ENCODE data around the gene WDTC1.
A peak's percentile ranks its signal among the peaks of the same experiment; 100 is the strongest.
"Not testable (repeated sequence)": the region's sequence is repeated elsewhere in the genome, so short reads cannot be mapped to it uniquely, and the experiment has no call there.

WDTC1 gene

DNA sequence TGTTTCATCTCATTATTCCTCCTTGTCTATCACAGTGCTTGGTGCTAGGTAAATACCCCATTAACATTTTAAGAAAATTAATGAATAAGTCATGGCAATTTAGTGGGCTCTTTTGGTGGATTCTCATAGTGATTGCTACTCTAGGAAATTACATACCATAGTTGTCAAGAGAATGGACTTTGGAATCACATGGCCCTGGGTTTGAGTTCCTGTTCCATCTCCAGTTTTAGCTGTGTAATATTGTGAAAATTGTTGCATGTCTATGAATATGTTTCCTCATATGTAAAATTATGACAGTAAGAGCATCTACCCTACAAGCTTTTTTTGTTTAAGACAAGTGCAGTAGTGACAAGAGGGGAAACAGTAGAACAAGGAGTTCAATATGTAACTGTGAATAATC is 20.7 kb downstream of the WDTC1 start:
- DNase-seq, result no peak

GRCh38 chr1:27257155-27257554 is 22.7 kb downstream of the WDTC1 start:
- DNase-seq, result no peak

GRCh38 chr1:27258598-27258997 is 24.2 kb downstream of the WDTC1 start:
- DNase-seq, result no peak

GRCh38 chr1:27267153-27267552 is 32.7 kb downstream of the WDTC1 start:
- DNase-seq, result no peak

- no peak for DNase-seq
Measured at GRCh38 chr1:27269276-27269675, 34.8 kb downstream of the WDTC1 start.

- DNase-seq, result no peak
Measured at GRCh38 chr1:27274204-27274603, 39.8 kb downstream of the WDTC1 start.

DNA sequence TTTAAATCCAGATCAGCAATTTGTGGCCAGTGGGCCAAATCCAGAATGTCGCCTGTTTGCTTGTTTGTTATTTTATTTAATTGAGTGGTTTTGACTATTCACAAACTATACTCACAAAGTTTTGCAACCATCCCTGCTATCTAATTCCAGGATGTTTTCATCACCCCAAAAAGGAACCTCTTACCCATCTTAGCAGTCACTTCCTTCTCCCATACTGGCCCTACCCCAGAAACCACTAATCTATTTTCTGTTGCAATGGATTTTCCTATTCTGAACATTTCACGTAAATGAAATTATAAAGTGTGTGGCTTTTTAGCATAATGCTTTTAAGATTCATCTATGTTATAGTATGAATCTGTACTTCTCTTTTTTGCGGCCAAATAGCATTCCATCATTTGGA is 41.3 kb downstream of the WDTC1 start:
- no peak for DNase-seq

- peak; percentile 81 for DNase-seq
Measured at GRCh38 chr1:27284425-27285273, 50.2 kb downstream of the WDTC1 start.

GRCh38 chr1:27285274-27285660 is 50.8 kb downstream of the WDTC1 start:
- no peak for DNase-seq

- not testable (repeated sequence) for DNase-seq
Measured at GRCh38 chr1:27285821-27286220, 51.4 kb downstream of the WDTC1 start.

- not testable (repeated sequence) for DNase-seq
Measured at GRCh38 chr1:27289125-27289524, 54.7 kb downstream of the WDTC1 start.

GRCh38 chr1:27290581-27290980 is 56.1 kb downstream of the WDTC1 start:
- no peak for DNase-seq

DNA sequence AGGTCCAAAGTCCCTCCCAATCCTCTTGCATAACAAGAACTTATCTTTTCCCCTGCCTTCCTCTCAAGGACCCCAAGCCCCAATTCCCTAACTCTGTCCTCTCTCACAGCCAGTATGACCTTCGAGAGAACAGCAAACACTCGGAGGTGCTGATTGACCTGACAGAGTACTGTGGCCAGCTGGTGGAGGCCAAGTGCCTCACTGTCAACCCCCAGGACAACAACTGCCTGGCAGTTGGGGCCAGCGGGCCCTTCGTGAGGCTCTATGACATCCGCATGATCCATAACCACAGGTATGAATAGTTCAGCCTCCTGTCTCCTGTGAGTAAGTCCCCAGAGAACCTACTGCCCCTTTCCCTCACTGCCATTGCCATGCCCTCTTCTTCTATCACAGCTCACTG is 57.7 kb downstream of the WDTC1 start:
- DNase-seq, result no peak

DNA sequence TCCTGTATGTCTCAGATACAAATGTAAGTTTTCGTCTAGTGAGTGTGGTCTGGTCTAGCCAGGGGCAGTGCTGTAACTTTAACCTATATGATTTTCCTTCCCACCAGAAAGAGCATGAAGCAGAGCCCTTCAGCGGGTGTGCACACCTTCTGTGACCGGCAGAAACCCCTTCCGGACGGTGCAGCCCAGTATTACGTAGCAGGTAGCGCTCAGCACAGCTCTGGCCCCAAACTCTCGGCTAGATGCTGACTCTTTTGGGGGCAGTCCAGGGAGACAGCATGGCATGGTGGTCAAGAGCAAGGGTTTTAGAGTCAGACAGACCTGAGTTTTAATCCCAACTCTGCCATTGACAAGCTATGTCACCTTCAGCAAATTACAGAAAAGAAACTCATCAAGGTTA is 59.5 kb downstream of the WDTC1 start:
- DNase-seq, result no peak

- peak; percentile 44 for DNase-seq
Measured at GRCh38 chr1:27296773-27297291, 62.4 kb downstream of the WDTC1 start.

GRCh38 chr1:27297903-27298302 is 63.5 kb downstream of the WDTC1 start:
- no peak for DNase-seq

GRCh38 chr1:27298632-27299384 is 64.4 kb downstream of the WDTC1 start:
- DNase-seq, result no peak

GRCh38 chr1:27299385-27300271 is 65.2 kb downstream of the WDTC1 start:
- no peak for DNase-seq

- DNase-seq, result peak; percentile 79
Measured at GRCh38 chr1:27300341-27301051, 66.1 kb downstream of the WDTC1 start.

- DNase-seq, result no peak
Measured at GRCh38 chr1:27301052-27301422, 66.6 kb downstream of the WDTC1 start.

DNA sequence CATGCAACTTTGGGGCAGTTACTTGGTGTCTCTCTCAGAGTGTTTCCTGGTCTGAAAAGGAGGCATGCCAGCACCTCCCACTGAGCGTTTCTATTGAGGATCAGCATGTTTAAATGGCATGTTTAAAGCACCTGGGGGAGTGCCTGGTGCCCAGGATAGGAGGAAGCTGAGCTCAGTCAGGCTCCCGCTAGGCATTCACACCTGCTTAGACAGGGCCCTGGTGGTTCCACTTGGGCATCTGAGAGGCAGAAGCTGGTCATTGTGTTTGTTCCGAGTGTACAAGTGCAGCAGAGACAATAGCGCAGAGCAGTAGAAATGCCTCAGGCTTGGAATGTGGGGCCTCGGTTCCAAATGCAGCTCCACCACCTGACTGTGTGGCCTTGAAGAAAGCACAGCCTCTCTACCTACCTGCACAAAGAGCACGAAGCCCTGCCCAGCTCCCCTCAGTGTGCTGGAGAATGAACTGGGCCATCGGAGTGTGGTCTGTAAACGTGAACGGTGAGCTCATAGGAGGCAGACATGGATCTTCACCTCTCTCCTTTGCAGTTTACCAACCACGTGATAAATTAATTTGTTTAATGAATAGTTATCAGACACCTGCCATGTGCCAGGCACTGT is 67.3 kb downstream of the WDTC1 start:
- DNase-seq, result no peak

- no peak for DNase-seq
Measured at GRCh38 chr1:27302612-27303011, 68.2 kb downstream of the WDTC1 start.

Measured in CD4-positive, alpha-beta T cell treated with Interleukin-15 for 1 hour (primary cell).